MM.1S (cell line): ENCODE measurements around the gene LGALS3BP.

Experiments
- DNase-seq: peaks from one replicate; pipeline ENCODE4 v3.0.0-alpha.2; 2015
- H2AFZ ChIP-seq: fragments of 300-600 bp; sonication (generic); 2 replicates; pipeline ENCODE4 v1.6.0; 2016; ENCODE audit warnings: antibody characterized with exemption, low read length
- H3F3A ChIP-seq: fragments of 300-600 bp; sonication (generic); 2 replicates; pipeline ENCODE4 v1.6.1; 2016; ENCODE audit warnings: mild to moderate bottlenecking, antibody characterized with exemption, low read length, moderate library complexity, mixed read lengths; ENCODE audit not compliant: insufficient read depth
- H3K27ac ChIP-seq: fragments of 300-600 bp; sonication (generic); 2 replicates; pipeline ENCODE4 v1.5.1; 2016; ENCODE audit warnings: mild to moderate bottlenecking, low read length
- H3K27me3 ChIP-seq: fragments of 300-600 bp; sonication (generic); replicated peaks from 2 replicates; pipeline ENCODE4 v1.6.0; 2016; ENCODE audit warnings: low read length; ENCODE audit not compliant: insufficient read depth
- H3K36me3 ChIP-seq: fragments of 300-600 bp; sonication (generic); replicated peaks from 2 replicates; pipeline ENCODE4 v1.6.1; 2016; ENCODE audit warnings: mild to moderate bottlenecking, low read length, mixed read lengths; ENCODE audit not compliant: insufficient read depth
- H3K4me1 ChIP-seq: fragments of 300-600 bp; sonication (generic); 2 replicates; pipeline ENCODE4 v1.6.1; 2016; ENCODE audit warnings: low read length, mixed read lengths
- H3K4me2 ChIP-seq: fragments of 300-600 bp; sonication (generic); 2 replicates; pipeline ENCODE4 v1.6.0; 2016; ENCODE audit warnings: low read depth, low read length
- H3K4me3 ChIP-seq: fragments of 300-600 bp; sonication (generic); 2 replicates; pipeline ENCODE4 v1.5.1; 2016; ENCODE audit warnings: low read length, mixed read lengths
- H3K79me2 ChIP-seq: fragments of 300-600 bp; sonication (generic); 2 replicates; pipeline ENCODE4 v1.6.1; 2016; ENCODE audit warnings: mixed run types, low read length, mixed read lengths
- H3K9ac ChIP-seq: fragments of 300-600 bp; sonication (generic); 2 replicates; pipeline ENCODE4 v1.6.1; 2016; ENCODE audit warnings: low read length, mixed read lengths
- H3K9me2 ChIP-seq: fragments of 300-600 bp; sonication (generic); replicated peaks from 2 replicates; pipeline ENCODE4 v1.6.1; 2016; ENCODE audit warnings: mild to moderate bottlenecking, low read length, mixed read lengths; ENCODE audit not compliant: insufficient read depth
- H3K9me3 ChIP-seq: fragments of 300-600 bp; sonication (generic); replicated peaks from 2 replicates; pipeline ENCODE4 v1.6.1; 2016; ENCODE audit warnings: mild to moderate bottlenecking, low read length, mixed read lengths; ENCODE audit not compliant: insufficient read depth
- H4K20me1 ChIP-seq: fragments of 300-600 bp; sonication (generic); 2 replicates; pipeline ENCODE4 v1.6.1; 2016; ENCODE audit warnings: mild to moderate bottlenecking, low read length, moderate library complexity, mixed read lengths; ENCODE audit not compliant: insufficient read depth
- CTCF ChIP-seq: fragments of 300-600 bp; sonication (generic); IDR thresholded peaks from 2 replicates; pipeline ENCODE4 v1.5.1; 2016; ENCODE audit warnings: antibody characterized with exemption, low read length, mixed read lengths
- EZH2 ChIP-seq: fragments of 300-600 bp; sonication (generic); optimal IDR thresholded peaks from 2 replicates; pipeline ENCODE3; 2017; ENCODE audit warnings: low read depth, mild to moderate bottlenecking, antibody characterized with exemption, low read length, mixed read lengths
- EZH2phosphoT487 ChIP-seq: fragments of 300-600 bp; sonication (generic); IDR thresholded peaks from 2 replicates; pipeline ENCODE4 v1.6.1; 2018; ENCODE audit warnings: antibody characterized with exemption, low read length

Gene LGALS3BP

GRCh38 chr17:78990349-78991016, 10.8 kb upstream of the LGALS3BP start:
- DNase-seq: no peak
- H3K4me2 ChIP-seq: no peak overlapping the region
- H3K27me3 ChIP-seq: no peaks in the 10 kb centered on the region
- peaks cover 2% of the 10 kb centered on the region for H3K36me3 ChIP-seq
- TF ChIP-seq EZH2phosphoT487: no peak
- no peak for TF ChIP-seq CTCF
- TF ChIP-seq EZH2: no peak
- no peaks in the 10 kb centered on the region for H3K9me3 ChIP-seq
- no peaks in the 10 kb centered on the region for H3K9me2 ChIP-seq
- H3K4me3 ChIP-seq: no peak overlapping the region
- H3K4me1 ChIP-seq: peaks cover 14% of the 10 kb centered on the region
- H3F3A ChIP-seq: peaks cover 16% of the 10 kb centered on the region
- no peak overlapping the region for H2AFZ ChIP-seq
- no peak overlapping the region for H3K9ac ChIP-seq
- no peak overlapping the region for H3K27ac ChIP-seq
- H3K79me2 ChIP-seq: 0 out of 2 replicates have a peak, but pooled peaks cover 3% of the 10 kb centered on the region
- no peaks in the 10 kb centered on the region for H4K20me1 ChIP-seq

- no peak for TF ChIP-seq EZH2phosphoT487
- no peak for TF ChIP-seq CTCF
- no peak for TF ChIP-seq EZH2
- Histone ChIP-seq H4K20me1 (no peaks in the 10 kb centered on the region), H3K27ac (no peak overlapping the region), H3K27me3 (no peaks in the 10 kb centered on the region), H3K9me3 (no peaks in the 10 kb centered on the region), H3K4me2 (no peak overlapping the region), H3F3A (peaks cover 19% of the 10 kb centered on the region), H3K9me2 (no peaks in the 10 kb centered on the region), H3K79me2 (no peaks in the 10 kb centered on the region), H3K9ac (no peak overlapping the region), H3K36me3 (no peaks in the 10 kb centered on the region; the same call in 1 of the 2 replicates), H3K4me1 (peaks cover 17% of the 10 kb centered on the region), H3K4me3 (no peak overlapping the region), H2AFZ (no peak overlapping the region)
- no peak for DNase-seq
Observed at GRCh38 chr17:78988152-78988551, 8.4 kb upstream of the LGALS3BP start.

GRCh38 chr17:78986649-78987328, 7.1 kb upstream of the LGALS3BP start:
- H3K4me1 ChIP-seq: peaks cover 17% of the 10 kb centered on the region
- H3K27ac ChIP-seq: peak overlapping the region; percentile 41; the same call in 1 of the 2 replicates
- no peaks in the 10 kb centered on the region for H3K79me2 ChIP-seq
- peak; percentile 39 for DNase-seq
- H3K4me2 ChIP-seq: peak overlapping the region; percentile 86
- no peaks in the 10 kb centered on the region for H4K20me1 ChIP-seq
- H3K9me2 ChIP-seq: no peaks in the 10 kb centered on the region
- no peaks in the 10 kb centered on the region for H3K9me3 ChIP-seq
- H3K36me3 ChIP-seq: no peaks in the 10 kb centered on the region; the same call in 1 of the 2 replicates
- H3K9ac ChIP-seq: peak overlapping the region; percentile 13; the same call in 1 of the 2 replicates
- TF ChIP-seq EZH2phosphoT487 (no peak), EZH2 (no peak), CTCF (no peak)
- H3F3A ChIP-seq: peaks cover 19% of the 10 kb centered on the region
- H3K4me3 ChIP-seq: peak overlapping the region; percentile 48
- peak overlapping the region; percentile 59 for H2AFZ ChIP-seq
- no peaks in the 10 kb centered on the region for H3K27me3 ChIP-seq
